Measurements from ENCODE around the gene F3.

DNA sequence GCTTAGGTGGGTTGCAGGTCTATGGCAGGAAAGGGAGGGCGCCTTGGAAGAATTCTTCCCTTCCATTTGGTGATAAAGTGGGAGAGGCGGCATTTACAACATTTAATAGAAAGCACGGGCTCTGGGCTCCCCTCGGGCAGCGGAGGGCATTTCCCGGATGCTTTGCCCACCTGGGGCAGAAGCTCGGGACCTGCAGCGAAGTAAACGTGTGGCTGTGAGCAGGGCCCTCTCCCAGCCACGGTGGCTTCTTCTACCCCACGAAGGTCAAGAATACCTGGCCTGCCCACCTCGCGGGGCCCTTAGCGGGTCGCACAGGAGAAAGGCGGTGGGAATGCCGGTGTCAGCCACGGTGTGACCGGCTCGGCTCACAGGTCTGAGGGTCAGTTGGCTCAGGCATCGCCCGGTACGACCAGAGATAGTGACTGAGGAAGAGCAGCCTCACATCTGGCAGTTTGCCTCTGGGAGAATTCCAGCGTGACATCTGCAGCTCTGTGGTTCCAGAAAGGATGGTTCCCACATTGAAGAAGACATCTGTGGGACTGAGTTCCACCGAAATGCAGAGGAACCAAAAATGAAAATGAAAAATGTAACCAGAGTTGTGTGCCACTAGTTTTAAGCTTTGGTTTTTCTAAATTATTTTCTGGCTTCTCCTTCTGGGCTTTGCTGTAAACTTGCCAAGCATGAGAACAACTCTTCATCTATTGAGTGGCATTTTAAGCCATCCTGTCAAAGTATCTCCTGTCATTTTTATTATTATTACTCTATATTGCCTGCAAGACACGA, 720 bp upstream of the F3 start:
- TF ChIP-seq EZH2 (IDR thresholded peaks at IDR 0.05; ENCODE audit: borderline replicate concordance, low read length): no peak
- TF ChIP-seq, protein P1, sequence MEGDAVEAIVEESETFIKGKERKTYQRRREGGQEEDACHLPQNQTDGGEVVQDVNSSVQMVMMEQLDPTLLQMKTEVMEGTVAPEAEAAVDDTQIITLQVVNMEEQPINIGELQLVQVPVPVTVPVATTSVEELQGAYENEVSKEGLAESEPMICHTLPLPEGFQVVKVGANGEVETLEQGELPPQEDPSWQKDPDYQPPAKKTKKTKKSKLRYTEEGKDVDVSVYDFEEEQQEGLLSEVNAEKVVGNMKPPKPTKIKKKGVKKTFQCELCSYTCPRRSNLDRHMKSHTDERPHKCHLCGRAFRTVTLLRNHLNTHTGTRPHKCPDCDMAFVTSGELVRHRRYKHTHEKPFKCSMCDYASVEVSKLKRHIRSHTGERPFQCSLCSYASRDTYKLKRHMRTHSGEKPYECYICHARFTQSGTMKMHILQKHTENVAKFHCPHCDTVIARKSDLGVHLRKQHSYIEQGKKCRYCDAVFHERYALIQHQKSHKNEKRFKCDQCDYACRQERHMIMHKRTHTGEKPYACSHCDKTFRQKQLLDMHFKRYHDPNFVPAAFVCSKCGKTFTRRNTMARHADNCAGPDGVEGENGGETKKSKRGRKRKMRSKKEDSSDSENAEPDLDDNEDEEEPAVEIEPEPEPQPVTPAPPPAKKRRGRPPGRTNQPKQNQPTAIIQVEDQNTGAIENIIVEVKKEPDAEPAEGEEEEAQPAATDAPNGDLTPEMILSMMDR (IDR thresholded peaks at IDR 0.05; ENCODE audit: low read length): no peak
